Measurements from ENCODE around the gene SLC35B1.
A peak's percentile ranks its signal among the peaks of the same experiment; 100 is the strongest.

The SLC35B1 gene

GRCh38 chr17:49734515-49735490 lies 27.0 kb upstream of the SLC35B1 start:
- TF ChIP-seq CTCF (IDR thresholded peaks at IDR 0.05; ENCODE audit: low read depth, low read length, missing control alignments): no peak
- no peak for DNase-seq (ENCODE audit: extremely low read depth, low read depth)
- H3K4me3 ChIP-seq (replicated peaks; ENCODE audit: low read depth, low read length): no peak overlapping the region

- no peak overlapping the region for H3K4me3 ChIP-seq (replicated peaks; ENCODE audit: low read depth, low read length)
These were observed 23.7 kb upstream of the SLC35B1 start for GRCh38 chr17:49731435-49731831.

DNA sequence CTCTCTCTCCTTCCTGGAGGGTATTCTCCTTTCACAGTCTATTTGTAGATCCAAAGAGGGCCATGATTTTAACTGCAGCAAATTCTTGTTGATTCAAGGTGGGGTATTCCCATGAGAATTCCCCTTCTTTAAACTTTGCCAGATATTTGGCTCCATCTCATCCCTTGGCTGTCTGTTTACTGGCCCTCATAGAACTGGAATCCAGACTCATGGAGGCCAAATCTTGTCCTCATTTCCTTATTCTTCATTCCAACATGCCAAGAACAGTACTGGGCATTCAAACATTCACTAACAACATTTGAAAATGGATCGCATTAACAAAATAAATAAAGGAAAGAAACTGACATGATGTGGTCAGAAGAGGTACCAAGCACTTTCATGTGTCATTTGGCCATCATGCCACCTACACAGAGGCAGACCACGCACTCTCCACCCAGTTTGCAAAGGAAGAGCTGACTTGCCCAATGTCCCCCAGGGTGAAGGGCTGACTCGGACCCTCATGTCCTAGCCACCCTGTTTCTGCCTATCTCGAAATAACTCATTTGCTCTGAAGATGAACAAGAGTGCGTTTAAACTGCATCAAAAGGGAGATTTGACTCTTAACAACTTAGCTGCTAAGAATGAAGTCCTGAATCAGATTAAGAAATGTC lies 23.1 kb upstream of the SLC35B1 start:
- no peak for TF ChIP-seq CTCF (IDR thresholded peaks at IDR 0.05; ENCODE audit: low read depth, low read length, missing control alignments)
- H3K4me3 ChIP-seq (replicated peaks; ENCODE audit: low read depth, low read length): no peak overlapping the region
- DNase-seq (ENCODE audit: extremely low read depth, low read depth): no peak

More at GRCh38 chr17:49731435-49731831, 23.7 kb upstream of the SLC35B1 start:
- DNase-seq (ENCODE audit: extremely low read depth, low read depth): no peak
- no peak for TF ChIP-seq CTCF (IDR thresholded peaks at IDR 0.05; ENCODE audit: low read depth, low read length, missing control alignments)

DNA sequence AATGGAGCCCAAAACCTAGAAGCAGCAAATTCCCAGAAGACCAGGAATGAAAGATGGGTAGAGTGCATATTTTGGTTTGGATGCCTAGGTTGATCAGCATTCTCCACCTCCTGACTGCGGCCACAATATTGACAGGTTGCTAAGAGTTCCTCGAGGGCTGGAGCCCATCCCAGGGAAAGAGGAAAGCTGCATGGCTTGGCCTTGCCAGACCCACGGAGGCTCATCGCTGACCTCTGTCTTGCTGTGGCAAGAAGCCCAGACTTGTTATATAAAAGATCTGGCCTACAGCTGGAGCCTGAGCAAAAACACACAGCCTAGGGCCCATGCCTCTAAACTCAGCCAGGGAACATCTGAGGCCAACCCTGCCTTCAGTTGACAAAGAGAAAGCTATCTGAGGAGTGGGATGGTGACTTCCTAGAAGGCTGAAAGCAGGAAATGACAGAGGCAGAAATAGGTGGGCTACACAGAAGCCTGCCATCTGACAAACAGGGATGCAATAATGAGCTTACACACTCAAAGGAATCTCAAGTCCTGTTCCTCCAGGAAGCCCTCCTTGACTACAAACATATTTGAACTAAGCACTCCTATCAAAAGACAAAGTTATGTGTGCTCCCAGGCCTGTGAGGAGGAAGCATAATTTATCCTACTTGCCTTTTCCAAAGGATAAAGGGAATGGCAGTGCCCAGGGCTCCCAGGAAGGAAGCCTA lies 22.5 kb upstream of the SLC35B1 start:
- peak; percentile 60 for DNase-seq (ENCODE audit: extremely low read depth, low read depth)
- no peak for TF ChIP-seq CTCF (IDR thresholded peaks at IDR 0.05; ENCODE audit: low read depth, low read length, missing control alignments)
- H3K4me3 ChIP-seq (replicated peaks; ENCODE audit: low read depth, low read length): no peak overlapping the region

- DNase-seq (ENCODE audit: extremely low read depth, low read depth): no peak
- no peak for TF ChIP-seq CTCF (IDR thresholded peaks at IDR 0.05; ENCODE audit: low read depth, low read length, missing control alignments)
- no peak overlapping the region for H3K4me3 ChIP-seq (replicated peaks; ENCODE audit: low read depth, low read length)
These were observed 21.3 kb upstream of the SLC35B1 start for GRCh38 chr17:49729069-49729468.

DNA sequence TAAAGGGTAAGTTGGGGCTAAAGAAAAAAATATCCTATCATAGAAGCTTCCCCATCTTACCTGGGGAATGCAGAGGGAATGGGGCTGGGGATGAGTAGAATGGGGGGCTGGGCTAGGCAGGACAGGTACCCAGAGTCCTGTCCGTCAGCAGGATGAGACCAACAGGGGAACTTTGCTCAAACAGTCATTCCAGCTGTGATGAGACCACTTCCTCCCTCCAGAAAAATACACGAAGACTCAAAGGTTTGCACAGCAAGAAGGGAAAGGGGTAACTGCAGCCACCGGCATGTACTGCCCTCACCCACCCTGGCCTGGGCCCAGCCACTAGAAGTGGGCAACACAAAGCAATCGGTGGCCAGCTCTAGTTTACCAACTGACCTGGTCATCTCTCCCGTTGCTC lies 20.7 kb upstream of the SLC35B1 start:
- no peak overlapping the region for H3K4me3 ChIP-seq (replicated peaks; ENCODE audit: low read depth, low read length)
- no peak for TF ChIP-seq CTCF (IDR thresholded peaks at IDR 0.05; ENCODE audit: low read depth, low read length, missing control alignments)
- no peak for DNase-seq (ENCODE audit: extremely low read depth, low read depth)

Measured in HFF-Myc (cell line).